Activated CD4-positive, alpha-beta T cell treated with anti-CD3 and anti-CD28 coated beads for 1 hour (primary cell): Measurements from ENCODE around the gene GASK1A.
"Not testable (repeated sequence)": the region's sequence is repeated elsewhere in the genome, so short reads cannot be mapped to it uniquely, and the experiment has no call there.

Experiments used
- DNase-seq: peaks from one replicate; pipeline ENCODE4 v3.0.0-alpha.2; 2020

Gene GASK1A

DNA sequence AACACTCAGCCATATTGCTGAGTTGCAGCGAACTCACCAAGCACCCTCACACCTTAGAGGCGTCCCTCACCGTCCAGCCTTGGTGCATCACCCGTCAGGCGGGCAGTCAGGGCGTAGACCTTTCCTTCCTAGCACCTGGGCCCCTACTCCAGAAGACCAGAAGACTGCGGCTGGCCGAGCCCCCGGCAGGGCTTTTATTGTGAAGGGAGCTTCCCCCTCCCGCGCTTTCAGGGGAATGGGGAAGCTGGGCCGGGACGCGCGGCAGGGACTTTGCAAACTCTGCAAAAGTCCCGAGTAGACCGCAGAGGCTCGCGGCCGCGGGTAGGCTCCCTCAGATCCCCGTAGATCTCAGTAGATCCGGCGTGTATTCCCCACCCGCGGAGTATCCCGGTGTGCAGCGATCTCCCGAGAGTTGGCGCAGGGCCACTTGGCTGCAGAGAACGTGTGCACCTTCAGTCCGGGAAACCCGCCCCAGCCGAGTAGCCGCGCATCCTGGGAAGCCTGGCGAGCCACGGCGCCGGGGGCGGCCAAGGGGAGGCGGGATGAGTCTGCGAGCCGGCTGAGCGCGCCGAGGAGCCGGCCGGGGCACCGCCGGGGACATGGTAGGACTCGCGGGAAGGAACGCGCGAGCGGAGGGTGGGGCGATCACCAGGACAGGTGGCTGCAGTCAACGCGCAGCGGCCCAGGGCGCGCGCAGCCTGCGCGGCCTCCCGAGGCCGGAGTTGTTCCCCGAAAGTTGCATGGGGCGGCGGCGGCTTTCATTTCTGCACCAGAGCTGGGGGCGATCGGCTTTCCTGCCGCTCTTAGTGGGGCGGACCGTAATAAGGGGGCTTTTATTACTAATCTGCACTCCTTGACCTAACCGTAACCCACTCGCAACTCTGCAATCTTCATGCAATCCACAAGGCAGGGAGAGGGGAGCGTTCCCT lies at the start of gene GASK1A:
TSS of gene GASK1A (plus strand) at position 268 of the 929 bp plus-strand sequence. CDS start at position 600, 332 bp downstream.
- no peak for DNase-seq

DNA sequence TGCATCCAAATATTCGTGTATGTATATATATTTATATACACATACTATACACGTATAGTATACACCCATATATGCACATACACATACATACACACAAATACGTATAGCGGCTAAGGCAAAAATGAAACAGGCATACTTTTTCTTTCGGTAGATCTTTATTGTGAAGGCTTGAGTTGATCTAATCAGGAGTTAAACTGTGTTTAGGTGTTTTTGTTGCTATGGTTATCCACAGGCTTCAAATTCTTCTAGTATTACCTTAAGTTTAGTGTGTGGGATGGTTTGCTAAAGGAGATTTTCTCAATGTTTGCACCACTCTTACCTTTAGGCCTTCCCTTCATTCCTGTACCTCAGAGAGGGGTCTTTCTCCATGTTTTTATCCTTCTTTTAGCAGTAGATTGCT lies 45.0 kb upstream of the GASK1A start:
- no peak for DNase-seq

DNA sequence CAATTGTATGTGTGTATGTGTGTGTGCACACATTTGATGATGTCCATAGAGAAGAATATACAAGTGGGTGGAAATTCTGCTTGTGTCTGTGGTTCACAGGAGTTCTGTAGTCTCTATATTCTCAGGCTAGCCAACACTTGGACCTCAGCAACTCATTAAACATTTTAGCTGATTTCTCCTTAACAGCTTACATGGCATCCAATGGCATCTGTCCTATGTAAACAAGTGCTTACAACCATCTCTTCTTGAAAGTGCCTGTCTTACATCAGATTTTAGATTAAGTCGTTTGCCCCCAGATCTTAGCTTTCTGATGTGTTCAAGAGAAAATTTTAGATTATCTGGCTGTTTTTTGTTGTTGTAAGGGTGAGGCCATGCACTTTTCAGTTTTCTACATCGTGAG lies 44.2 kb upstream of the GASK1A start:
- DNase-seq: no peak

DNA sequence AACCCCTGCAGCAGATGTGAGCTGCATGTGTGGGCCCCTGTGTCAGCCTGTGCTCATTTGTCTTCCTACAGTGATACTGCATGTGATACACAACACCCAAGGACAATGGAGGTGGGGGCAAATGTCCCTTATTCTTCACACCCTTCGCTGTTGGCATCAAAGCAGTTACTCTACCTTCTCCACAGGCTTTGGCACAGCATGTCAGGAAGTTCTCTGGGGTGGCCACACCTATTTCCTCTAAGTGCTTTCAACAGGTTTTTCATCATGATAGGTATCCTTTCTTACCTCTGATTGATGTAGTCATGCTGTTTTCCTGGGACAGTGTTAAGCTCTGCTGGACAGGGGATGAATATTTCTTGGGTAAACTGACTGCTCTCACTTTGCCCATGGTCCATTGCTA lies 43.6 kb upstream of the GASK1A start:
- DNase-seq: no peak

DNA sequence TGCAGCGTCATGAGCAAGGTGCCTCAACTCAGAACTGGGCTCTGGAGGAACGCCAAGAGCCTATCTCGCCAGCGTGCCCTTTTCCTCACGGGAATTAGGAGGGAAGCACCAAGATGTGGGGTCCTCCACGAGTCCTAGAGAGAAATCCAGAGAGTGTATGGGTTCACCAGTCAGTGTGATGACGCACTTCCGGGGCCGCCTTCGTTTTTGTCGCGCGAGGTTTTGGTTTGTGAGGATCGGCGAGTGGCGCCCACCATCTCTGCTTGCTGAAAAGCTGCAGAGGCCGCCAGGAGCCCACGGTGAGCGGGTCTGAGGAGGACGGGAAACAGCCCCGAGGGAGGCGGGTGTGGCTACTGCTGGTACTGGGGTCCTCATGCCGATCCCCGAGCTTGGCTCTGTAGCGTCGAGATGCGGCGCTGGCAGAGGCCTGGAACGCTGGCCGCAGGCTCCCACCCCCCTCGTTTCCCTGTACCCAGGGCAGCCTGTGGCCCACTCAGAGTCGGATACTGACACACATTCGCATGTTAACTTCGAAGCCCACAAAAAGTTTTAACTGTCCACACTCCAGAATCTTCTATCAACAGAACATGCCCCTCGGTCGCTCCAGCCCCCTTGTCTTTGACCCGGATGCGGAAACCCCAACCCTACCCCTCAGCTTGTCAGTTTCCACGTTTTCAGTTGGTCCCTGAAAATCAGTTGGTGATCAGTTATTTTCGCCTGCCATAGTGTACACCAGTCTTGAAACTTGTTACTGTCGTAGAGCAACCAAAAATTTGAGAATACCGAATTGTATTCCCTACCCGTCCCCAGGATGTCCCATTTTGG lies 42.7 kb upstream of the GASK1A start:
- DNase-seq: no peak

DNA sequence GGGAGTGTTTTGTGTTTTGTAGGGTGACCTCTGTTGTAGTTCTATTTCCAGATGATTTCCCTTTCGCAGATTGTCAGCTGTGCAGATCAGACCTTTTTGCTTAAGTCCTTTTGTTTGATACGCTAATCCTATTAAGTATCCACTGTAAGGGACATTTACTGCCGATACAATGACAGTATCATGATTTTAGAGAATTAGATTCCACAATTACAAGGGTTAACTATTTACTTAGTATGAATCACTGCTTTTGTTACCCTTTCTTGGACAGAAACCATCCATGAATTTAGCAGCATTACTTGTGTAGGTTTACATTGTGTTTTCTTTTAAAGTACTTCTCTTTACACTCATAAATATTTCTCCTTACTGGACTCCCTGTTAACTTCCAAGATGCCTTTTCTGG lies 41.8 kb upstream of the GASK1A start:
- no peak for DNase-seq

DNA sequence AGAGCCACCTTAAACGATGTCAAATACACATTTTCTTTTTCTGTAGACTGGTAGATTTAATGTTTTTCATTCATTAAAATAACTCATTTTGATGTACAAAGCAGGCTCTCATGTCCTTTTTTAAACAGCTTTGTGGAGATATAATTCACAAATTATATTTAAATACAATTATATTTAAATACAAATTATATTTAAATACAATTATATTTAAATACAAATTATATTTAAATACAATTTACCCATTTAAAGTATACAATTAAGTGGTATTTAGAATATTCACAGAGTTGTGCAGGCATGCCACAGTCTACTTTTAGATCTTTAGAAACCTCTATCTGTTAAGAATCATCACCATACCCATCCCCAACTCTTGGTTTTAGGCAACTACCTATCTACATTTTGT lies 36.4 kb upstream of the GASK1A start:
- no peak for DNase-seq

DNA sequence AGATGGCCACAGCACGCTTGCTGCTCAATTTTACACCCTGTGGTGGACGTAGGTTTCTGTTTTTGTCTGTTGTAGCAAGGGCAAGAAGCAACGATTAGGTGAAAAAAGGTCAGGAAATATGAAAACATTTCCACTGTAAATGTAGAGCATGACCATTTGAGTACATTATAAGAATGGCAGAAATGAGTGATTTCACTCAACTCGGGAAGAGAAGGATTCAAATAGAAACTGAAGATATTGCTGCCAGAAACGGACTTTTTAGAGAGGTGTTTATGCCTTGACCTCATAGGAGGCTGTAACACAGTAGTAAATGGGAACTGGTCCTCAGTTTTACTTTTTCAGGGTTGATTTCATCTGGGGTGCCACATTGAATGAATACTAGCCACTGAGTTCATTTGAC lies 33.1 kb upstream of the GASK1A start:
- no peak for DNase-seq

DNA sequence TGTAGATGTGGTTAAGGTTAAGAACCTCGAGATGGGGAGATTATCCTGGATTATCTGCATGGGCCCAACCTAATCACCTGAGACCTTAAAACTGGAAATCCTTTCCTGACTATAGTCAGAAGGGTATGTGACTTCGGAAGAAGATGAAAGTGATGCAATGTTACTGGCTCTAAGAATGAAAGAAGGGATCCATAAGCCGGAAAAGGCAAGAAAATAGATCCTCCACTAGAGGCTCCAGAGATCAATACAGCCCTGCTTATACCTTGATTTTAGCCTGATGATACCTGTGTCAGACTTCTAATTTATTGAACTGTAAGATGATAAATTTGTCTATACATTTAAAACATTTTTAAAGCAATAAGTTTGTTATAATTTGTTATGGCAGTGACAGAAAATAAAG lies 21.5 kb upstream of the GASK1A start:
- DNase-seq: no peak

DNA sequence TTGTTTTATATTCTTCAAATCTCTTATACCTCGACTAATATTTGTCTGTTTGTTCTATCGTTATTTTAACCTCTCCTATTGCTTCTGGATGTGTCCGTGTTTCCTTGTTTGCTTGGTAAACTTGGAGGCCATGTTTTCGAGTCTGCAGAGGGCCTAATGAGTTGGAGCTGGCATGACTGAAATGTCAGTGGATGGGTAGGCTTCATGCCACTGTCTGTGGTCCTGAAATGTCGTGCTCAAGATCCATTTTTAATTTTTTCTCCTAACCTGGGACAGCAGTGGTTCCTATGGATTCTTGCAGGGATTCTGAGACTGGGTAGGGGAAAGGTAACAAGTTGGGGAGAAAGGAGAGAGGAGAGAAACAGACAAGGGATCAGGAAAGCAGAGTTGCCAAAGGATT lies 18.8 kb upstream of the GASK1A start:
- no peak for DNase-seq

DNA sequence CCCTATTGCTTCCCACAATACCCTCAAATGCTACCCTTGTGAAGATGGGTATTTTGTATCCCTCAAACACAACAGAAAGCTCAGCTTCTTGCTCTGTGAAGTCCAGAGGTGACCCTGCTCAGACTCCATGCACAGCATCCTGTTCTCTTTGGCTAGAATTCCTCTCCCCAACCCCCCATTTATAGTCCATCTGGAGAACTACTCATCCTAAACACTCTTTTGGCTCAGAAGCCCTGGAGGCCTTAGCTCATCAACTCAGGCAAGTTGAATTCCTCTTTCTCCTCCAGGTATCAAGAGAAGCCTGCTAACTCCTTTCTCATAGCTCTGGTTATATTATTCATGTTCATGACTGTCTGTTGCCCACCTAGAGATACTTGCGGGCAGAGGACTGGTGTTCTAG lies 18.3 kb upstream of the GASK1A start:
- DNase-seq: no peak

DNA sequence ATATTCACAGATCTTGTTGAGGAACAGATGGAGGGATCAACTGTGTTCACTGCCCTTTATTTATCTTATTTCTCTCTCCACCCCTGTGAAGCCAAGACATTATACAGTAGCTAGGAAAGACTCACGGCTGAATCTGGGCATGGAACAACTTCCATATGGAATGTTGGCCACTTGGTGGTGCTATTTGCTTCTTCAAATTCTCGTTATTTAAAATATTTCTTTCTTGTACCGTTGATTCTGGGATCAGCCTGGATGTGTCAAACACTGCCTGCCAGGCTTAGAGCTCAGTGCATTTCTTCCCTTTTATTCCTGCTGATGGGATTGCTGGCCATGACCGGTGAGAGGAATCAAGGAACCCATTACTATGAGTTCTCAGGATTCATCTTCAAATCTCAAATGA lies 17.5 kb upstream of the GASK1A start:
- DNase-seq: no peak

DNA sequence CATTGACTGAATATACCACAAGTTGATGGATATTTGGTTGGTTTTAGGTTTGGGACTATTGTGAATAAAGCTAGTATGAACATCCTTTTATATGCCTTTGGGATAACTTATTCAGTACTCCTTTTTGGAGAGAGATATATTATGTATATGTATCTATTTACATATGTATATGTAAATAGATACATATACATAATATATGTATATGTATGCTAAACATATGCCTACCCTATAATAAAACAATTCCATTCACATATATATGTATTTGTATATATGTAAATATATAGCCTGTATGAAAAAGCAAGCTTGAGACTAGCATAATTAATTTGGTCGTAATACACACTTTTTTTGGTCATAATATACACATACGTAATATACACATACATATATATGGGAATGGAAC lies 15.8 kb upstream of the GASK1A start:
- DNase-seq: no peak

DNA sequence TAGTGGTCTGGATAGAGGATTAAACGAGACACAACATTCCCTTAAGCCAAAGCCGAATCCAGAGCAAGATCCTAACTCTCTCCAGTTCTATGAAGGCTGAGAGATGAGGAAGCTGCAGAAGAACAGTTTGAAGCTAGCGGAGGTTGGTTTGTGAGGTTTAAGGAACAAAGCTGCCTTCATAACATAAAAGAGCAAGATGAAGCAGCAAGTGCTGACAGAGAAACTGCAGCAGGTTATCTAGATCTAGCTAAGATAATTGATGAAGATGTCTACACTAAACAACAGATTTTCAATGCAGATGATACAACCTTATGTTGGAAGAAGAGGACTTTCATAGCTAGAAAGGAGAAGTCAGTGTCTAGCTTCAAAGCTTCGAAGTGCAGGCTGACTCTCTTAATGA lies 14.8 kb upstream of the GASK1A start:
- DNase-seq: no peak

DNA sequence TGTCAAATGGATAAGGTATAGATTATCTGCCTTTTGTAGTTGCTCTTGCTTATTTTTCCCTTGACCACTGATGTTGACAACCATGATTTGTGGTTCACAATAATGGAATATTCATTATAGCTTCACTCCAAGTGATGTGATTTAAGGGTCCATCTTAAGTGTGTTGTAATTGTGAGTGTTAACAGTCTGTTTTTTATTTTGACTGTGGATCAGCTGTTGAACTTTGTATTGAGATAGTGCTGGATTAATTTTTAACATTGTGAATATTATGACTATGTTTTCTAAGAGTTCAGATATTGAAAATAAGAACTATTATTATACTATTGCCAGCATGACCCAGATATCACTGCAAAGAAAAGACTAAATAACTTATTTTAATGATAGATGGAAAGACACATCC lies 8.6 kb upstream of the GASK1A start:
- DNase-seq: no peak

DNA sequence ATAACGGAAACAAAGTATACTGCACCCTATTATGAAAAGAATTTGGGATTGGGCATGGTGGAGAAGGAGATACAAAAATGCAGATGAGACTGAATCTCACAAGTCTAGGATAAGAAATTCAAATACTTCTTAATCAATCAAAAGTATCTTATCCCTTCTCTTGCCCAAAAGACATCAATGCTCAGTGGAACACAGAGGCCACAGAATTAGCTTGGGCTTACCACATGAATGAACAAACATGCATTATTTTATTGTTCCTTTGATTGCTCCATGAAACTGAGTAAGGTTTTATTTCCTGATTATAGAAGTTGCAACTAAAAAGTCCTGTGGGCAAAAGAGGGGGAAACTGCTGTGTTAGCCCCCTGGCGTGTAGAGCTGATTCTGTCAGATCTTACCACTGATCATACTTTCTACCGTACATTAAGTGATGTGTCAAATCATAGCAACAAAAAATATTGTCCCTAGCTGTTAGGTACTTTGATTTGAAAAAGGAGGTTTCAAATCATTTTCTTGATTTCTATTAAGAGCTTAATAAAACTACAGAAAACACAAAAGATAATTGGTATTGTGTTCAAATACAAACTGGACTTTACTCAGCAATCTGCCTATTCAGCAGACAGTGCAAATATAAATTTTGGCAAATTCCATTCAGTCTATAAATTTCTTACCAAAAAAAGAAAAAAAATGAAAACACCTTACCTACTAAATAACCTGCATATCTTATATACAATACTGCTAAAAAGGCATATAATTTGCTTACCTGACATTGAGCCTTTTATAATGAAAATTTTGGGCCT lies 7.9 kb upstream of the GASK1A start:
- DNase-seq: no peak

DNA sequence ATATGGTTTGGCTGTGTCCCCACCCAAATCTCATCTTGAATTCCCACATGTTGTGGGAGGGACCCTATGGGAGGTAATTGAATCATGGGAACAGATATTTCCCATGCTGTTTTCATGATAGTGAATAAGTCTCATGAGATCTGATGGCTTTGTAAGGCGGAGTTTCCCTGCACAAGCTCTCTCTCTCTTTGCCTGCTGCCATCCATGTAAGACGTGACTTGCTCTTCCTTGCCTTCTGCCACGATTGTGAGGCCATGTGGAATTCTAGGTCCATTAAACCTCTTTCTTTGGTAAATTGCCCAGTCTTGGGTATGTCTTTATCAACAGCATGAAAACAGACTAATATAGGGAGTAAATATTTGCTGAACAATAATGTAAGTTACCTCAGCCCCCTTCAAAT lies 4.2 kb upstream of the GASK1A start:
- DNase-seq: not testable (repeated sequence)

DNA sequence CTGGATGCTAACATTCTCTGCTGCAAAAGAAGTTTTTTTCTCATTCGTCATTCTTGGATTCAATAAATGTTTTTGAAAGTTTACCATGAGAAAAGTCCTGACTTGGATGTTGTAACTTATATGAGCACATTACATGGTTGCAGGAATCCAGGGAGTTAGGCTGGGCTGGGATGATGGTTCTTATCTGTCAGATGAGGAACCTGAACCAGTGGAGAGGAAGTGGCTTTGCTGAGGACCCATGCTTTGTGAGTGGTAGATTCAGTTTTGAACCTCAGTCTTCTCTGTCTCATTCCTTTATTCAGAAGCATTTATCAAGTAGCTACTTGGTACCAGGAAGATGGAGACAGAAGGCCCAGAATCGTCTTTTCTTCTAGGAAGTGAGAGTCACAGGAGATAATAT lies 3.7 kb upstream of the GASK1A start:
- DNase-seq: no peak

DNA sequence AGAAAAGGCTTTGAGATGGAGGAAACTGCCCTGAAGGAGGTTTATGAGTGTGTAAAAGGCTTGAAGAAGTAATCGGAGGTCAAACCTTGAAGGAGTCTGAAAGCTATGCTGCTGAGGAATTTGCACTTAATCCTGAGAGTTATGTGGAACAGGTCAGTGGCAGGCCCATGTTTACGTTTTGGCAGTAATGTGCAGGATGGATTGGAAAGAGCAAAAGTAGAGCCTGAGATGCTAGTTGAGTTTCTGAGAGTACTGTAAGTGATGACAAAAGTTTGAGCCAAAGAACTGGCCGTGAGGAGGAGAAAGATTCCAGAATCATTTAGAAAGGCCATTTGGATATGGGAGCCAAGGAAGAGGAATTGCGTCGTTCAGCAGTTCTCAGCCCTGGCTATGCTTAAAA lies 3.2 kb upstream of the GASK1A start:
- no peak for DNase-seq

DNA sequence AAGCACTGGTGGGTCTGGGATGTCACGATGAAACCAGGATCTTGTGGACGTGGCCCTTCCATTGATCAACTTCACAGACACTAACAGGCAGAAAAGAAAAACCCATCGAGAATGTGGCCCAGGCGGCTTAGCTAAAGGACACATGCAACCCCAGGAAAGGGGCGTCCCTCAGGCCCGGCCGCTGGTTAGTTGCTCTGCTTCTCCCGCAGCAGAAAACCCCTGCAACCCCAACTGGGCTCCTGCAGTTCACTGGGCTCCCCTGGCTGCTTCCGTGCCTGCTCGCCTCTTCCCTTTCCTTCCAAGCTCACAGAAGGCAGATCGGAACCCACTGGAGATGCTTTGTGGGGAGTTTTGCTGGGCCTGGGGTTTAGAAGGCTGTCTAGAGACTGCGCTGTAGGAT lies 1.1 kb downstream of the GASK1A start:
- DNase-seq: no peak

DNA sequence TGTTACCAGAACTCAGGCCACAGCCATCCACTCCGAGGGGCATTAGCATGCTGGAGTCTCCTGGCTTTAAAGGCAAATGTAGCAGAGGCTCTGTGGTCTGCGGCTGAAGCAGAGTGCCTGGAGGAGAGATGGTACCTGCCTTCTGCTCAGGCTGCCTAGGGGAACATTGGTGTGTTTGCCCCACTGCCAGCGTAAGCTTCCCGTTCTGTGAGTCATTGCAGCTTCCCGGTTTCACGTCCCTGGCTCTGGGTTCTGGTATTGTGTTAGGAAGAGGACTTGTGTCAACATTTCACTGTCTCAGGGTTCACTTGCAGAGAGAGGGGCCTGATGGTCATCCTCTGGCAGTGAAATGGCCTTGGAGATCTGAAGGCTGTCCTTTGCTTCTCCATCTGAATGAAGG lies 1.8 kb downstream of the GASK1A start:
- no peak for DNase-seq

DNA sequence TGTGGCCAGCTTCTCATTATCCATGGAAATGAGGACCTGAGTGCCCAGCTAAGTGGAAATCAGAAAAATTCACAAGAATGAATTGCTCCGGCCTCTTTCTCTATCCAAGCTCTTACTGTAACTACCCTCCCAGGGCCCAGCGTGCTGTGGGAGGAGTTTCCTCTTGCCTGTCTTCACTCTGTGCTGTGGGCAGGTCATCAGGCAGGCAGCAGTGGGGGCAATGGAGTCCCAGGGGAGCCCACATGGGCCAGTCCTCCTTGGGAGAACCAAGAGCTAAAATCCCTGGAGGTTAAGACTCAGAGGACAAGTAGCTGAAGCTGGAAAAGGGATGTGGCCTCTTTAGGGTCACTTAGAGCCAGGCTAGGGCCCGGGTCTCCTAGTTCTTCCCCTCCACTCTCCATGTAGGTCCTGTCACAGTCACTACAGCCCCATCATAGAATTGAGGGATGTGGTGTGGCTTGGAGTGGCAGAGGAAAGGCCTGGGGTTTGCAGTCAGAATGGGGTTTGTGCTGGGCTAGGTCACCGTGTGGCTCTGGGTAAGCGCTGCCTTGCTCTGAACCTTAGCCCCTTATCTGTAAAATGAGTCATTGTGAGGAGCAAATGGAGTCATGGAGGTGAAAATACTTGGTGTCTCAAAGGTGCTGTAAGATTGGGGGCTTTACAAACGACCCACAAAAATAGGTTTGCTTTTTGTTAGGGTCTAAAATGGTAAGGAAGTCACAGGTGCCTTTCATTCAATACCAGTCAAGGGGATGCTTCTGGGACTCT lies 3.7 kb downstream of the GASK1A start:
- no peak for DNase-seq

DNA sequence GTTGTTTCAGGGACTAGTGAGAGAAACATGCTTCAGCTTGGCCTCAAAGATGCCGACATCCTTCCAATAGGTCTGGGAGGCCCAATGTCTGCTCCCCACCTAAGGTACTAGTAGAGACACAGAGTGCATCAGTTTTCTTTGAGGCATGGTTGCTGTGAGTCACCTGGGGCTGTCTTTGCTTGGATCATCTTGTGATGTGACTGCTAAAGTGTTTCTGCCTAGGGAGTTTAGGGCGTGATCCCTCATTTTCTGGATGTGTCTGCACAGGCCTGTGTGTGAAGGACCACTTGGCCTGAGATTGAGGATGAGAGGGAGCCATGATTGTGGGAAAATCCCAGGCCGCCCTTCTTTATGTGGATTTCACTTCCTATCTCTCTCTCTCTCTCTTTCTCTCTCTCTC lies 4.8 kb downstream of the GASK1A start:
- no peak for DNase-seq
